COLO668 (cell line): Measurements from ENCODE around the gene ZC3H6.
"Not testable (repeated sequence)": the region's sequence is repeated elsewhere in the genome, so short reads cannot be mapped to it uniquely, and the experiment has no call there.

Experiments
- DNase-seq: peaks from one replicate; lab custom pipeline; 2025; ENCODE audit not compliant: unreplicated experiment; lab: John Stamatoyannopoulos, UW

Gene ZC3H6

DNA sequence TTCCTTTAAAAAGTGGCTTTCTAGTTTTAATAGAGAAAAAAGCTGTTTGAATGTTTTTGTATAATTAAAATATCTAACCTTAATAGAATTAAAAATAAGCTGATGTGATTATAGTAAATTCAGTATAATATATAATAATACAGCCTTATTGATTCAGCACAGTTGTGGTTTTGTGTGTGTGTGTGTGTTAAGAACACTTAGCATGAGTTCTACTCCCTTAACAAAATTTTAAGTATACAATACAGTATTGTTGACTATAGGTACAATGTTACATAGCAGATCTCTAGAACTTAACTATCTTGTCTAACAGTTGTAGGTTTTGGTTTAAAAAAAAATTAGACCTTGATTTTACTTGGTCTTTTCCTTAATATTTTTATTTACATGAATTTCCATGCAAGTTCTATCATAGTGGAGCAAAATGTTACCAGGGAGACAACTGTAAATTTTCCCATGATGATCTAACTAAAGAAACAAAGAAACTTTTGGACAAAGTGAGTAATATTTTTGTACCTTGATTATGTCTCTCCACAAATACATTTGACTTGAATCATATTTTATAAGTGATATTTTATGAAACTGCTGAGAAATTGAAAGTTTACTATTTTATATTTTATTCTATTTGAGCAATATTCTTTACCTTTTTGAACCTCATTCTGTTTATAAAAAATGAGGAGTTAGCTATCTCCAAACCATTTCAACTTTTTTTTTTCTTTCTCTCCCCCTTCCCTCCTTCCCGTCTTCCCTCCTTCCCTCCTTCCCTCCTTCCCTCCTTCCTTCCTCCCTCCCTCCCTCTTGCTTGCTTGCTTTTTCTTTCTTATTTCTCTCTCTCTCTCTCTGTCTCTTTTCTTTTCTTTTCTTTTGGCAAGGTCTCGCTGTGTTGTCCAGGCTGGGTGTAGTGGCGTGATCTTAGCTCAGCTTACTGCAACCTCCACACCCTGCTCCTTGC is 46.3 kb downstream of the ZC3H6 start:
- no peak for DNase-seq

DNA sequence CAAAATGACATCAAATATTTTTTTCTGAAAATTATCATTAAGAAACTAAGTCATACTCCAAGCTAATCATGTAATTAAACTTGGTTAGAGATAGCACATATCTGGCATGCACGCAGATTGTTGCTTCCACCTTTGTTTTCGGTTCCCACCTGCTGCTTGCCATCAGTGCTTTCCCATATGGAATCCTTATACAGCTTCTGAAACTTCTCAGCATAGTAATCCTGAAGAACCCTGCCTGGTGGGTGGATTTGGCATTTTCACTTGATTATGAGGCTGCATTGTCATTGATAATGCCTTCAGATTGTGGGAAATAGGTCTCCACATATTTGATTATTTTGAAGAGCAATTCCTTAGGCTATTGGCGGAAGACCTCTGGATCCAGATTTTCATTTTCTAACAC is 47.5 kb downstream of the ZC3H6 start:
- DNase-seq = no peak

DNA sequence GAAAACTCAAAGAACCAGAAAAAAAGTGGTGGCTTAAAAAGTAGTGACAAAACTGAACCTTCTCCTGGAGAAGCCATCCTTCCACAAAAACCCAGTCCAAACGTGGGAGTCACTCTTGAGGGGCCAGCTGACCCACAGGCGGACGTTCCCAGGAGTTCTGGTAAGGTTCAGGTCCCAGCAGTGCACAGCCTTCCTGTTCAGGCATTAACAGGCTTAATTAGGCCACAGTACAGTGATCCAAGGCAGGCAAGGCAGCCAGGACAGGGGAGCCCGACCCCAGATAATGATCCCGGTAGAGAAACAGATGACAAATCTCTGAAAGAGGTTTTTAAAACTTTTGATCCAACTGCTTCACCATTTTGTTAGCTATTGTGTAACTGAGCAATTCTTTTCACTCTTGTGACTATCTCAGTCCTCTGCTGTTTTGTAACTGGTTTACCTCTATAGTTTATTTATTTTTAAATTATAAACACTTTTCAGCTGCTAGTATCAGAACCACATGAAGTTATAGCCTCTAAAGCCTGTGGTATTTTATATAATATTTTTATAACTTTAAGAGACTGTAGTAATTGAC is 56.8 kb downstream of the ZC3H6 start:
- DNase-seq = no peak

DNA sequence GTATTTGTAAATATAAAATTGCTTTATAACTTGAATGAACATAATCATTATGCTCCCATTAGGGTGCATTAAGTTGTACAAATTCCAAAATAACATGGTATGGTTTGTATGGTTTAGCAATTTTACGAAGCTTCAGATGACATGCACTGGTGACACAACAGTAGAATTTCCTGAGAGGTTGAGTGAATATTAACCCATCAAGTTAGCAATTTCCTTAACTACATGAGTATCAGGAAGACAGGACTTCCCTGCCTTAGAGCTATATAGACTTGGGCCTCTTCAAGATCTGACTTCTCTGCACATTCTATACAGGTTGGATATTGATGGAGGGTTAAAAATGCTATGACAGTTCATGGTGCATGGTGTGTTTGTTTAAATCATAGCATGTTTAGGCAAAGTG is 60.2 kb downstream of the ZC3H6 start:
- no peak for DNase-seq

DNA sequence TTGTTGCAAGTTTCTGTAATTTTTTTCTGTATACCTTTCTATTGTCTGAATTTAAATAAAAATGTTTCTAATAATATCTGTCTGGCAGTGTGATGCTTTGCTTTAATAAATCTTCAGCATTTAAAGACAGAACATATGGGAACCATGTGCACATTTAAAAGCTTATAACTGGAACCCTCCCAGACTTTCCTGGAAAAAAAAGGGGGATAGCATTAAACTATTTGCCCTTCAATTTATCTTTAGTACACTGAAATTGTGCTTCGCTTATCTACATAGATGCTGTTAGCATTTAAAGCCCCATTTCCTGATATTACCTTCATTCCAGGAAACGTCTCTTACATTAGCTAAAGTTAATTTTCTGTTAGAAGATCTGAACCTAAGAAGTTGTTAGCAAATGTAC is 64.6 kb downstream of the ZC3H6 start:
- no peak for DNase-seq

DNA sequence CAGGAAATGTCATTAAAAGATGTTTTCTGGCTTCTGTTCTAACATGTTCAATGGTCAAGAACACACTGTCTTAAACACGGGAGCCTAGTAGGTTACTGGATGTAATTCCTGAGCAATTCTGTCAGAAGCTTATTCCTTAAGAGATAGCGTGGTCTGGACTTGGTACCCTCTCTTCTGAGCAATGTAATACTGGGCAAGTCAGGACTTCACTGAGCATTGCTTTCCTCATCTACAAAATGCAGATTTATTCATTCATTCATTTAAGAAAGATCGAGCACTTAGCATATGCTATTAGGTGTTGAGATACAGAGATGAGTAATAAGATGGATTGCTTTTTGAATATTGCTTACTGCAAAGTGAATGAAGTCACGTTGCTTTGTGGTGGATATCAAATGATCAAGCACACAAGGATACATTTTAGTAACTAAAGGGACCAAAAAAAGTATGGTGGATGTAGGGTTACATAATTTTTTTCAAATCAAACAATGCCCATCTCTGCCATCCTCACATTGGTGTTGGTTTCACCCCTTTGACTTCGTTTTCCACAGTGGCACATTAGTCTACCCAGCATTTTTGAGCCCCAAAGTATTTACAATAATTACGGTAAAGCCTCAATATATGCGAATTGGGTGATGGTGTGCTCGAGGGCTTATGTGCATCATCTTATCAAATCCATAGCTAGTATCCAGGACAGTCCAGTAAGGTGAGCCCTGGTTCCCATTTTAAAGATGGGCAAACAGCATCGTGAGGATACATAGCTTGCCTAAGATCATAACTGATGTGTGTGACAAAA is 65.3 kb downstream of the ZC3H6 start:
- DNase-seq = no peak

DNA sequence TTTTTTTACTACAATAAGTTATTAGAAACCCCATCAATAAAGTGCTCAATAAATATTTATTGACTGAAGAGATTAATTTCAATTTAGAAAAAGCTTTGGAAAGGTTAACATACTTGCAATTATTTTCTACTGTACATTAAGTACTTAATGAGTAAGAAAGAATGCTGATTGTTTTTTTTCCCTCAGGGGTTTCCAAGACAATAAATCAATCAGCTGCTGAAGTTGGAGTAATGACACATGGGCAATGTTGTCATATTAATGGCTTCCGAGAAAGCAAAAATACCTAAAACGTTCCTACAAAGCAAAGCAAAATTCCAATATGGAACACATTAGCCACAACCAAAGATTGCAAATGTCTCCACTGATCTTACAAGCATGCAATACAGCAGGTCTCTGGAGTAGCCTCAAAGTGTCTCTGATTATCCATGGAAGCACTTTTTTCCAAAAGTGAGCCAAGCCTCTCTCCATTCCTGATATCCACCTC is 66.7 kb downstream of the ZC3H6 start:
- DNase-seq = no peak

DNA sequence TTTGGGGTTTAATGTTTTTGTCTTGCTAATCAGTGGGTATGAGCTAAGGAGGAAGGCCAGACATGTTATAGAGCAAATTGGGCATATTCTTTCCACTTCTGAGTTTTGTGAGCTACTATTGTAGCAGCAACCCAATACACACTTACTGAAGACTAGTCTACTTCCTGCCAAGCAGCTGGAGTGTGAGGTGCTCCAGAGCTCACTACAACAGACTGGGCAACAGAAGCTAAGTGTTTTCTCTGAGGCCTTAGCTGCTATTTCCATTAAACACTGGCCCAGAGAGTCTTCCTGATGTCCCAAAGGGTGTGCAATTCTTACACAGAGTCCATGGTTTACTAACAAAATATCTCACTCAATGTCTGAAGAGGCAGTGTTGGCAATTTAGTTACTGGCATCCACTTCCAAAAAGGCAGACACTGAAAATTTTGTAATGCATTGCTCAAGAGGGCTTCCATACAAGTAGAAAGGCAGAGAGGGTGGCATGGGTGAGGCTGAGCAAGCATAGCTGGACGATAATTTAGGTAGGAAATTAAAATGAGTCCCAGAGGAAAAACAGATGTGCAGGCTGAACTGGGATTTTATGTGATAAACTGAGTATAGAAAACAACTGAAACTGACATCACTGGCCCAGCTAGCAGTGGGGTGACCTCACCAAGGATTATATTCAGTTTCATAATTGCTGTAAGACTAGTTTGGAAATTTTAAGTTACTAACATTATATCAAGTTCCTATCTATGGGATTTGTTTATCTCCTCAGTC is 68.6 kb downstream of the ZC3H6 start:
- DNase-seq = no peak

DNA sequence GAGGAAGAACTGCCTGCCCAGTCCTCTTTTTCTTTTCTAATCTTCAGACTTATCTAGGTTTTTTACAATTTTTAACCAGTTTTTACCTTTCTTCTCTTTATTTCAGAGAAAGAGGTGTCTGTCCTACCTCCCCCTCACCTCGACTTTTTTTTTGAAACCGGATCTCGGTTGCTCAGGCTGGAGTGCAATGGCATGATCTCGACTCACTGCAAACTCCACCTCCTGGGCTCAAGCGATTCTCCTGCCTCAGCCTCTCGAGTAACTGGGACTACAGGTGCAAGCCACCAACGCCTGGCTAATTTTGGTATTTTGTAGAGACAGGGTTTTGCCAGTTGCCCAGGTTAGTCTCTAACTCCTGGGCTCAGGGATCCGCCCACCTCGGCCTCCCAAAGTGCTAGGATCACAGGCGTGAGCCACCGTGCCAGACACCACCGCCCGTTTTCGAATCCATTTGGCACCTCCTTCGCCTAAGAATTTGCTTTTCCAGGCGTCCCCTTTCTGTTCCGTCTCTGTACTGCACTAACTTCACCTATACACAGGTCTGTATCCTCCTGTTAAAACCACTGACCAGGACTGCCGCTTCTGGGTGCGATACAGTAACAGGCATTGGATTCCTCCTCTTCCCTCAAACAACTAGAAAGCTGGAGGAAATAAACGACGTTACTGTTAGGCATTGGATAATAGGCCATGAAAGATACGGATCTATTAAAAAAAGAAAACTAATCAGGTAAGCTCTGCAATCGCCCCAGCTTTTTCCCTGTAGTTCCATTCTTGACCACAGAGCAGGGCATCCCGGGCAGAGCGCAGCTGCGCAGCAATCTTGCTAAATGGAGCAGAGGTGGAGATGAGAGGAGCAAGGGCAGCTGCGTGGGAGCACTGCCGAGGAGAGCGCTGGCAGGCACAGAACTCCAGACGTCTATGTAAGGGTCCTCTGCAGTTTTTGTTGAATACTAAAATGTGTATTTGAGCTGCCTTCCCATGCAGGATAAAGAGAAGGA is 69.9 kb downstream of the ZC3H6 start:
- no peak for DNase-seq

DNA sequence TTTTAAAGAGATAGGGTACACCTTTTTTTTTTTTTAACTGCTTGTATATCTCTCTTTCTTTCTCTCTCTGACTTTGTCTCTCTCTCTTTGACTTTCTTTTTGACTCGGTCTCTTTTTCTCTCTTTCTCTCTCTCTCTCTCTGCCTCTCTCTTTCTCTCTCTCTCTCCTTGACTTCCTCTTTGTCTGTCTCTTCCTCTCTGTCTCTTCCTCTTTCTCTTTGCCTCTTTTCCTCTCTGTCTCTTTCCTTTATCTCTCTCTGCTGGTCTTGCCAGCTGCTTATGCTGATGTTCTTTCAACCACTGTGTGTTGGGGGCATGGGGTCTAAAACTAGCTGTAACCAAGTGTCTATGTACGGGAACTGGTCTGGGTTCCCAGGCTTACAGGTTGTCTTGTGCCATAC is 76.9 kb downstream of the ZC3H6 start:
- DNase-seq = not testable (repeated sequence)

DNA sequence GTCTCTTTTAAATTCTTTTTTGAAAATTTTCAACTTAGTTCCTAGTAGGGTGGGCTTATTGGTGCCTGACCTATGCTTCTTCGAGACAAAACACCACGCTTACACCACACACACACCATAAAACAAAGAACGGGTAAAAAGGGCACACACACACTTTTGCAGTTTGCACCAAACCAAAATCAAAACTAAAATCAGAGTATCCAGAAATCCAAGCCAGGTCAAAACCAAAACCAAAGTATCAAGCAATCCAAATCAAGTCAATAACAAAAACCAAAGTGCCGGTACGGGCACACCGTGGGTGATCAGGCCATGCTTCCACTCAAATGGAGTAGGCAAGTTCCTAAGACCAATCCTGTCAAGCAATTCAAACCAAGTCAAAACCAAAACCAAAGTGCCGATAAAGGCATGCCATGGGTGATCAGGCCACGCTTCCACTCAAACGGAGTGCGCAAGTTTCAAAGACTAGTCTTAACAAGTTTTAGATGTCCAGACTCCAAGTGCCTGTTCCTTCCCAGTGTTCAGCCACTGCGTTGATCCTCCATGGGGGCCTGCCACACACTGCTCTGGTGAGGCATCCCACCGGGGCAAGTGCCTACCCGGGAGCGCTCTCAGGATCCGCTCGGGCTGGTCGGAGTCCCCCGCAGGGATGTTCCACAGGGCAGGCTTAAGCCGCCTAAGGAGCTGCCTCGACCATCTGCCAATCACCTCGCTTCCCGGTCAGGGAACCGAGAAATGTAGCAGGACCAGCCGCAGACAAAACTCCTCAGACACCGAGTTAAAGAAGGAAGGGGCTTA is 77.6 kb downstream of the ZC3H6 start:
- not testable (repeated sequence) for DNase-seq

DNA sequence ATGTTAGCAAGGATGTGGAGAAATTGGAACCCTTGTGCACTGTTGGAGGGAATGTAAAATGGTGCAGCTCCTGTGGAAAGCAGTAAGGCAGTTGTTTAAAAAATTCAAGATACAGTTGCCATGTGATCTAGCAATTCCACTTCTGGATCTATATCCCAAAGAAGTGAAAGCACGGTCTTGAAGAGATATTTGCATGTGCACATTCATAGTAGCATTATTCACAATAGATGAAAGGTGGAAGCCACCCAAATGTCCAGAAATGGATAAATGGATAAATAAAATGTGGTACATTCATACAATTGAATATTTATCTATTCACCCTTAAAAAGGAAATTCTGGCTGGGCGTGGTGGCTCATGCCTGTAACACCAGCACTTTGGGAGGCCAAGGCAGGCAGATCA is 78.9 kb downstream of the ZC3H6 start:
- not testable (repeated sequence) for DNase-seq

DNA sequence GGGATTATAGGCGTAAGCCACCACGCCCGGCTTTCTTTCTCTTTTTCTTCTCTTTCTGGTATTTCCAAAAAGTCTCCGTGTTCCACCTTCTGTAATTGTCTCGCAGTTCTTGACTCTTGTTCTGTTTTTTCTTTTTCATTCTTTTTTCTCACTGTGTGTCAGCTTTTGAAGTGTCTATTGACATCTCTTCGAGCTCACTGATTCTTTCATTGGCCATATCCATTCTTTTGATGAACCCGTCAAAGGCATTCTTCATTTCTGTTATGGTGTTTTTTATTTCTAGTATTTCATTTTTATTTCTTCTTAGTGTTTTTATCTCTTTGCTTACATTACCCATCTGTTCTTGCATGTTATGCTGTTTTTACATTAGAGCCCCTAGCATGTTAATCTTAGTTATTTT is 84.7 kb downstream of the ZC3H6 start:
- DNase-seq = not testable (repeated sequence)
